GM23338 (cell line): ENCODE results near the gene DNAJC5G. TPM values are rescaled to one million over a fixed set of nuclear protein-coding genes. Genes with fewer than 3 reads are reported as not detected.

Experiments used
- ATAC-seq: fragments of 200-7000 bp; cut with Tn5 transposase; 3 replicates; pipeline ENCODE4 v1.9.1; 2020
- DNase-seq: peaks from one replicate; pipeline ENCODE4 v3.0.0-alpha.2; 2015; ENCODE audit warnings: low spot score
- H2AFZ ChIP-seq: fragments of 200-600 bp; sonication (generic); 2 replicates; pipeline ENCODE4 v1.8.0; 2016; ENCODE audit warnings: antibody characterized with exemption, mild to moderate bottlenecking, moderate library complexity
- H3F3A ChIP-seq: fragments of 200-600 bp; sonication (generic); replicated peaks from 2 replicates; pipeline ENCODE4 v1.8.0; 2017; ENCODE audit warnings: antibody characterized with exemption, mixed run types, low read depth
- H3K27ac ChIP-seq: fragments of 200-600 bp; sonication (generic); 2 replicates; pipeline ENCODE4 v1.6.1; 2016; ENCODE audit warnings: low read depth
- H3K27me3 ChIP-seq: fragments of 200-600 bp; sonication (generic); 2 replicates; pipeline ENCODE4 v1.8.0; 2016; ENCODE audit warnings: mild to moderate bottlenecking, mixed run types, moderate library complexity; ENCODE audit not compliant: insufficient read depth
- H3K36me3 ChIP-seq: fragments of 200-600 bp; sonication (generic); 2 replicates; pipeline ENCODE4 v1.8.0; 2016; ENCODE audit warnings: mild to moderate bottlenecking; ENCODE audit not compliant: insufficient read depth
- H3K4me1 ChIP-seq: fragments of 200-600 bp; sonication (generic); 2 replicates; pipeline ENCODE4 v1.8.0; 2016; ENCODE audit warnings: mild to moderate bottlenecking, moderate library complexity; ENCODE audit not compliant: insufficient read depth
- H3K4me2 ChIP-seq: fragments of 200-600 bp; sonication (generic); 2 replicates; pipeline ENCODE4 v1.7.1; 2017; ENCODE audit warnings: mixed run types
- H3K4me3 ChIP-seq: fragments of 200-600 bp; sonication (generic); 2 replicates; pipeline ENCODE4 v1.6.1; 2016; ENCODE audit warnings: mixed run types
- H3K79me2 ChIP-seq: fragments of 200-600 bp; sonication (generic); replicated peaks from 2 replicates; pipeline ENCODE4 v1.8.0; 2017; ENCODE audit warnings: mild to moderate bottlenecking; ENCODE audit not compliant: insufficient read depth
- H3K9me2 ChIP-seq: fragments of 200-600 bp; sonication (generic); 2 replicates; pipeline ENCODE4 v1.8.0; 2017; ENCODE audit not compliant: insufficient read depth
- H4K20me1 ChIP-seq: fragments of 200-600 bp; sonication (generic); replicated peaks from 2 replicates; pipeline ENCODE4 v1.8.0; 2017; ENCODE audit warnings: mild to moderate bottlenecking; ENCODE audit not compliant: insufficient read depth
- H3K27ac Mint-ChIP-seq: 2 replicates; pipeline ENCODE4 v1.8.0; 2020; ENCODE audit warnings: inconsistent platforms, mild to moderate bottlenecking, moderate library complexity, mixed read lengths
- H3K27me3 Mint-ChIP-seq: 3 replicates; pipeline ENCODE4 v1.8.0; 2022; ENCODE audit warnings: low read depth, mild to moderate bottlenecking, moderate library complexity, mixed read lengths, inconsistent platforms; ENCODE audit not compliant: insufficient read depth, poor library complexity
- H3K36me3 Mint-ChIP-seq: 3 replicates; pipeline ENCODE4 v1.8.0; 2021; ENCODE audit warnings: low read depth, mild to moderate bottlenecking, inconsistent platforms, moderate library complexity, mixed read lengths
- H3K4me1 Mint-ChIP-seq: 3 replicates; pipeline ENCODE4 v1.8.0; 2020; ENCODE audit warnings: mild to moderate bottlenecking, inconsistent platforms, mixed read lengths
- H3K4me3 Mint-ChIP-seq: 3 replicates; pipeline ENCODE4 v1.8.0; 2021; ENCODE audit warnings: moderate library complexity, mild to moderate bottlenecking, inconsistent platforms, mixed read lengths
- H3K9me3 Mint-ChIP-seq: 3 replicates; pipeline ENCODE4 v1.8.0; 2020; ENCODE audit warnings: moderate library complexity, mild to moderate bottlenecking, inconsistent platforms, mixed read lengths
- ETS1 ChIP-seq: IDR thresholded peaks from 2 replicates; pipeline ENCODE4 v1.6.1; 2016; ENCODE audit warnings: antibody characterized with exemption
- EZH2 ChIP-seq: fragments of 200-600 bp; sonication (generic); IDR thresholded peaks from one replicate; pipeline ENCODE4 v1.8.0; 2017; ENCODE audit warnings: antibody characterized with exemption, mild to moderate bottlenecking, low read depth; ENCODE audit not compliant: unreplicated experiment
- JUNB ChIP-seq: IDR thresholded peaks from one replicate; pipeline ENCODE4 v1.6.1; 2016; ENCODE audit warnings: antibody characterized with exemption; ENCODE audit not compliant: unreplicated experiment
- POLR2AphosphoS5 ChIP-seq: IDR thresholded peaks from 2 replicates; pipeline ENCODE4 v1.6.1; 2016; ENCODE audit warnings: antibody characterized with exemption, low read depth
- ZNF114 ChIP-seq: fragments of 250-450 bp; sonication (Bioruptor Pico); IDR thresholded peaks from 2 replicates; pipeline ENCODE4 v1.5.0; 2020; ENCODE audit warnings: mild to moderate bottlenecking, moderate library complexity
- ZNF462 ChIP-seq: fragments of 250-450 bp; sonication (Bioruptor Pico); IDR thresholded peaks from 2 replicates; pipeline ENCODE4 v1.5.0; 2020; ENCODE audit warnings: mild to moderate bottlenecking, moderate library complexity
- polyA plus RNA-seq: library from polyadenylated mRNA; unstranded; fragments of >200 nt; fragmentation: Nextera tagmentation; extraction: Ambion mirVana; gene quantifications from 2 replicates; pipeline ENCODE4 v1.2.1, GENCODE V29; 2016
- total RNA-seq: library from RNA; depleted of rRNA; stranded (reverse); fragments of >200 nt; shearing (Covaris generic); gene quantifications from 2 replicates; pipeline ENCODE4 v1.2.3, GENCODE V29; 2014

The DNAJC5G gene
- total and polyA plus RNA-seq, 2 experiments from 2014 or later = 0.59 TPM; not detected in 1

- no peaks in the 10 kb centered on the region for H3K9me2 ChIP-seq
- H3K27ac ChIP-seq = no peak overlapping the region
- H3F3A ChIP-seq = no peaks in the 10 kb centered on the region
- H3K36me3 Mint-ChIP-seq = peaks cover 100% of the 10 kb centered on the region
- H3K27me3 ChIP-seq = no peaks in the 10 kb centered on the region
- no peak overlapping the region for H3K4me2 ChIP-seq
- no peak for DNase-seq
- no peaks in the 10 kb centered on the region for H3K9me3 Mint-ChIP-seq
- peaks cover 63% of the 10 kb centered on the region for H3K36me3 ChIP-seq
- ATAC-seq = no peak
- no peak overlapping the region for H3K27ac Mint-ChIP-seq
- no peaks in the 10 kb centered on the region for H3K4me1 Mint-ChIP-seq
- H3K4me3 ChIP-seq = no peak overlapping the region
- no peak overlapping the region for H3K4me3 Mint-ChIP-seq
- H3K4me1 ChIP-seq = no peaks in the 10 kb centered on the region
- H2AFZ ChIP-seq = no peak overlapping the region
- no peaks in the 10 kb centered on the region; the same call in none of the 2 replicates for H4K20me1 ChIP-seq
- no peak for TF ChIP-seq JUNB
- no peak for TF ChIP-seq ETS1
- TF ChIP-seq ZNF462 (CRISPR knock-in tag) = no peak
- H3K27me3 Mint-ChIP-seq = peaks cover 21% of the 10 kb centered on the region
- H3K79me2 ChIP-seq = no peaks in the 10 kb centered on the region
These were observed 36.3 kb upstream of the DNAJC5G start for GRCh38 chr2:27238976-27239375.

DNA sequence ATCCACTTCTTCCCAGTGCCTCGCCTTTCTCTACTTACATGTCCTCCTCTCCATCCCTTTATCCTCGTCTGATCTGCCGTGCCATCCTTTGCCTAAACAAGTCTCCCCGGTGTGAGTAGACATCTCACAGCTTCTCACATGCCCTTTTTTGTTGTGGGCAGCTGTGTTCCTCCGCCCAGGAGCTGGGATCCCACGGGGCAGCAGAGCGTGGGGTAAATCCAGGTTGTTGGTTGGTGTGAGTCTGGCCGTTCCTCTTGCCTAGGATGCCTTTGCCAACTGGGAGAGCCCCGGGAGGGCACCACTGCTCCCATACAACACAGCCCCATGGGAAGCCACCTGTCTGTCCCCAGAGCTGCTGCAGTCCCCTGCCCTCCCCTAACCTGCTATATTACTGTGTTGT, 34.8 kb upstream of the DNAJC5G start:
- Mint-ChIP-seq H3K4me3 (no peak overlapping the region), H3K36me3 (peaks cover 94% of the 10 kb centered on the region), H3K9me3 (no peaks in the 10 kb centered on the region; the same call in 2 of the 3 replicates), H3K27me3 (peaks cover 21% of the 10 kb centered on the region), H3K4me1 (no peaks in the 10 kb centered on the region), H3K27ac (no peak overlapping the region)
- peaks cover 55% of the 10 kb centered on the region for H3K36me3 ChIP-seq
- no peaks in the 10 kb centered on the region; the same call in none of the 2 replicates for H4K20me1 ChIP-seq
- H3K27ac ChIP-seq = no peak overlapping the region
- no peaks in the 10 kb centered on the region for H3K9me2 ChIP-seq
- no peaks in the 10 kb centered on the region for H3K4me1 ChIP-seq
- H3K79me2 ChIP-seq = no peaks in the 10 kb centered on the region
- H3K4me3 ChIP-seq = no peak overlapping the region
- H2AFZ ChIP-seq = no peak overlapping the region
- H3F3A ChIP-seq = peaks cover 5% of the 10 kb centered on the region; the same call in 1 of the 2 replicates
- H3K4me2 ChIP-seq = no peak overlapping the region
- no peaks in the 10 kb centered on the region for H3K27me3 ChIP-seq
- DNase-seq = no peak
- ATAC-seq = no peak
- TF ChIP-seq ETS1 (no peak), ZNF114 (CRISPR knock-in tag) (no peak), EZH2 (no peak), POLR2AphosphoS5 (no peak)
